HCT116 (cell line): Measurements from ENCODE around the gene SPHKAP. TPM values are rescaled to one million over a fixed set of nuclear protein-coding genes. Genes with fewer than 3 reads are reported as not detected.
A peak's percentile ranks its signal among the peaks of the same experiment; 100 is the strongest.

Experiments
- ATAC-seq: fragments of 200-7000 bp; cut with Tn5 transposase; 2 replicates; pipeline ENCODE4 v1.9.1; 2020; ENCODE audit warnings: mild to moderate bottlenecking, moderate library complexity
- Bru-seq: library from RNA; stranded (reverse); fragments of 400-500 nt; gene quantifications from one replicate; lab custom pipeline; 2021; lab: Mats Ljungman, UMichigan
- BruChase-seq, 2 experiments: library from RNA; stranded (reverse); fragments of 400-500 nt; gene quantifications; one replicate each; lab custom pipeline; 2021; lab: Mats Ljungman, UMichigan
- BruUV-seq: library from RNA; stranded (reverse); fragments of 400-500 nt; replicated peaks from 2 replicates; lab custom pipeline; 2021; lab: Mats Ljungman, UMichigan
- CTCF ChIA-PET: fragments of 300-600 bp; sonication (Branson Sonifier 250); formaldehyde crosslinking; loops from one replicate; lab custom pipeline; 2021; ENCODE audit warnings: antibody characterized with exemption; lab: Charles Lee
- POLR2A ChIA-PET: fragments of 300-600, 350-600 bp; sonication (Branson Sonifier 250); formaldehyde crosslinking; loops from one replicate; lab custom pipeline; 2021; ENCODE audit warnings: antibody characterized with exemption; lab: Charles Lee
- RAD21 ChIA-PET, 2 experiments: fragments of 300-600 bp; sonication (Branson Sonifier 250); formaldehyde crosslinking; loops; one replicate each; lab custom pipeline; 2023; ENCODE audit warnings: low total read pairs in 2 of 2; ENCODE audit not compliant: uncharacterized antibody in 2 of 2, unreplicated experiment in 2 of 2, low non-redundant PET in 1 of 2; lab: Charles Lee
- DNase-seq: peaks from one replicate; pipeline ENCODE4 v3.0.0-alpha.2; 2010; ENCODE audit warnings: low read depth, low spot score
- H2AFZ ChIP-seq: fragments of 200-600 bp; shearing (Covaris generic), sonication (generic); 2 replicates; pipeline ENCODE4 v1.6.1; 2017; ENCODE audit warnings: low read depth, mixed run types, mixed read lengths, antibody characterized with exemption, low read length; ENCODE audit not compliant: poor library complexity, severe bottlenecking
- H3K27ac ChIP-seq: 2 replicates; pipeline ENCODE4 v1.5.1; 2012; ENCODE audit warnings: low read depth, low read length
- H3K27me3 ChIP-seq: fragments of 200-600 bp; sonication (generic); 2 replicates; pipeline ENCODE4 v1.6.1; 2016; ENCODE audit warnings: mixed run types, low read length, mixed read lengths; ENCODE audit not compliant: insufficient read depth
- H3K36me3 ChIP-seq, 2 experiments: fragments of 200-500 bp in 1 of 2; fragments of 200-600 bp in 1 of 2; sonication (Bioruptor generic) in 1 of 2; sonication (generic) in 1 of 2; 2 replicates each; pipeline versions ENCODE4 v1.5.1 to v1.6.1; 2014 to 2016; ENCODE audit warnings: low read length in 2 of 2, inconsistent platforms in 1 of 2, mixed read lengths in 1 of 2, mixed run types in 1 of 2; ENCODE audit not compliant: insufficient read depth in 2 of 2, control insufficient read depth in 1 of 2
- H3K4me1 ChIP-seq, 2 experiments: fragments of 200-600 bp in 1 of 2; sonication (generic) in 1 of 2; 2 replicates each; pipeline versions ENCODE4 v1.5.1 to v1.6.1; 2012 to 2017; ENCODE audit warnings: low read length in 2 of 2, inconsistent platforms in 1 of 2, mild to moderate bottlenecking in 1 of 2, mixed read lengths in 1 of 2, mixed run types in 1 of 2, moderate library complexity in 1 of 2; ENCODE audit not compliant: insufficient read depth in 2 of 2, control insufficient read depth in 1 of 2
- H3K4me2 ChIP-seq: fragments of 200-600 bp; sonication (generic); 2 replicates; pipeline ENCODE4 v1.6.1; 2017; ENCODE audit warnings: mixed run types, low read length, mixed read lengths
- H3K4me3 ChIP-seq, 2 experiments: fragments of 200-600 bp in 1 of 2; sonication (generic) in 1 of 2; replicated peaks in 1 of 2; 2 replicates each; pipeline ENCODE4 v1.5.1; 2011 to 2016; ENCODE audit warnings: low read length in 2 of 2, control low read depth in 1 of 2, low read depth in 1 of 2, mild to moderate bottlenecking in 1 of 2, mixed read lengths in 1 of 2, mixed run types in 1 of 2
- H3K79me2 ChIP-seq: fragments of 200-600 bp; sonication (generic); 2 replicates; pipeline ENCODE4 v1.6.1; 2017; ENCODE audit warnings: mild to moderate bottlenecking, mixed run types, low read length, moderate library complexity, mixed read lengths; ENCODE audit not compliant: insufficient read depth
- H3K9ac ChIP-seq: fragments of 200-600 bp; sonication (generic); 2 replicates; pipeline ENCODE4 v1.6.1; 2016; ENCODE audit warnings: low read length, mixed read lengths
- H3K9me2 ChIP-seq: fragments of 200-600 bp; sonication (generic), shearing (Covaris generic); 2 replicates; pipeline ENCODE4 v1.6.1; 2017; ENCODE audit warnings: mixed run types, mild to moderate bottlenecking, moderate library complexity; ENCODE audit not compliant: insufficient read depth
- H3K9me3 ChIP-seq, 2 experiments: fragments of 200-500 bp in 1 of 2; fragments of 200-600 bp in 1 of 2; sonication (Bioruptor generic) in 1 of 2; sonication (generic) in 1 of 2; 2 replicates each; pipeline ENCODE4 v1.6.1; 2014 to 2017; ENCODE audit warnings: low read length in 2 of 2, mixed read lengths in 2 of 2, inconsistent platforms in 1 of 2, low read depth in 1 of 2, mild to moderate bottlenecking in 1 of 2, mixed run types in 1 of 2, moderate library complexity in 1 of 2; ENCODE audit not compliant: control insufficient read depth in 1 of 2, insufficient read depth in 1 of 2
- H4K20me1 ChIP-seq: fragments of 200-600 bp; sonication (generic), shearing (Covaris generic); 2 replicates; pipeline ENCODE4 v1.6.1; 2017; ENCODE audit warnings: mixed run types, mild to moderate bottlenecking, moderate library complexity; ENCODE audit not compliant: insufficient read depth
- ATF3 ChIP-seq: IDR thresholded peaks from 2 replicates; pipeline ENCODE4 v1.6.1; 2012
- CBX3 ChIP-seq: IDR thresholded peaks from 2 replicates; pipeline ENCODE4 v1.6.1; 2012; ENCODE audit warnings: low read depth
- CTCF ChIP-seq, 3 experiments: fragments of 200-600 bp in 1 of 3; sonication (generic) in 1 of 3; IDR thresholded peaks in 2 of 3; conservative IDR thresholded peaks in 1 of 3; 2 replicates each; pipeline ENCODE4 v1.5.1; 2012 to 2017; ENCODE audit warnings: low read depth in 2 of 3, low read length in 2 of 3, antibody characterized with exemption in 1 of 3, borderline replicate concordance in 1 of 3, control low read depth in 1 of 3, mild to moderate bottlenecking in 1 of 3, mixed read lengths in 1 of 3, mixed run types in 1 of 3, moderate library complexity in 1 of 3; ENCODE audit not compliant: insufficient read depth in 1 of 3
- EGR1 ChIP-seq: IDR thresholded peaks from 2 replicates; pipeline ENCODE4 v1.6.1; 2012; ENCODE audit warnings: low read depth
- EZH2 ChIP-seq: fragments of 200-600 bp; sonication (generic); IDR thresholded peaks from 2 replicates; pipeline ENCODE4 v1.6.1; 2017; ENCODE audit warnings: antibody characterized with exemption, mixed run types
- EZH2phosphoT487 ChIP-seq: fragments of 200-600 bp; IDR thresholded peaks from 2 replicates; pipeline ENCODE4 v1.6.1; 2018; ENCODE audit warnings: antibody characterized with exemption, borderline replicate concordance
- FOSL1 ChIP-seq: IDR thresholded peaks from 2 replicates; pipeline ENCODE4 v1.6.1; 2012; ENCODE audit warnings: low read depth
- JUND ChIP-seq: IDR thresholded peaks from 2 replicates; pipeline ENCODE4 v1.6.1; 2012
- MAX ChIP-seq: IDR thresholded peaks from 2 replicates; pipeline ENCODE4 v1.6.1; 2012
- POLR2A ChIP-seq: IDR thresholded peaks from 2 replicates; pipeline ENCODE4 v1.7.0; 2011; ENCODE audit warnings: borderline replicate concordance; ENCODE audit not compliant: insufficient read depth, insufficient read length; ENCODE audit errors: extremely low read depth
- POLR2AphosphoS5 ChIP-seq: IDR thresholded peaks from 2 replicates; pipeline ENCODE4 v1.6.1; 2011; ENCODE audit warnings: mild to moderate bottlenecking, low read depth, low read length, moderate library complexity
- REST ChIP-seq: IDR thresholded peaks from 2 replicates; pipeline ENCODE4 v1.6.1; 2012; ENCODE audit warnings: low read depth
- SIN3A ChIP-seq: IDR thresholded peaks from 2 replicates; pipeline ENCODE4 v1.6.1; 2012; ENCODE audit warnings: low read depth
- TCF7L2 ChIP-seq: IDR thresholded peaks from 2 replicates; pipeline ENCODE4 v1.7.0; 2011; ENCODE audit warnings: borderline replicate concordance, inconsistent platforms; ENCODE audit not compliant: insufficient read depth, insufficient read length; ENCODE audit errors: extremely low read depth
- YY1 ChIP-seq: IDR thresholded peaks from 2 replicates; pipeline ENCODE4 v1.6.1; 2011; ENCODE audit warnings: low read length, low read depth, moderate library complexity, mild to moderate bottlenecking; ENCODE audit not compliant: insufficient replicate concordance; ENCODE audit errors: extremely low read depth
- ZBTB33 ChIP-seq: IDR thresholded peaks from 2 replicates; pipeline ENCODE4 v1.6.1; 2011; ENCODE audit warnings: mild to moderate bottlenecking, low read length, moderate library complexity; ENCODE audit not compliant: insufficient replicate concordance; ENCODE audit errors: extremely low read depth
- ZNF274 ChIP-seq: fragments of 200-500 bp; sonication (Bioruptor generic); IDR thresholded peaks from 2 replicates; pipeline ENCODE4 v1.6.1; 2014; ENCODE audit warnings: mild to moderate bottlenecking, low read depth, low read length, inconsistent platforms
- intact Hi-C: fragments of 100-400 bp; cut with micrococcal nuclease; formaldehyde crosslinking; loops from 2 replicates; pipeline ENCODE4 v1.10.0; 2022
- long read RNA-seq: library from polyadenylated mRNA; unstranded; transcript quantifications from one replicate; pipeline ENCODE4 v2.0.0, GENCODE V29; 2021; ENCODE audit not compliant: unreplicated experiment
- polyA plus RNA-seq: library from polyadenylated mRNA; unstranded; fragments of >200 nt; gene quantifications from 2 replicates; pipeline ENCODE4 v1.2.1, GENCODE V29; 2012; ENCODE audit warnings: missing spikeins
- total RNA-seq: library from RNA; stranded (reverse); gene quantifications from one replicate; pipeline ENCODE4 v1.2.1, GENCODE V29; 2021; ENCODE audit not compliant: unreplicated experiment

The SPHKAP gene
- total RNA-seq (not detected), Bru-seq, nascent RNA (percentile 3 among the genes with signal in this experiment), BruChase-seq, experiment 1, labeled RNA remaining after a 6-hour chase (percentile 0 among the genes with signal in this experiment), BruChase-seq, experiment 2, labeled RNA remaining after a 2-hour chase (not detected)
- not detected in 2 replicates for polyA plus RNA-seq
- long read RNA-seq: 0 reads

GRCh38 chr2:228181098-228182019 lies at the start of gene SPHKAP:
SPHKAP (minus strand) TSS chr2:228181687; CDS start chr2:228181598, 89 bp downstream.
- Histone ChIP-seq H3K9ac (no peak within 1 kb of the TSS), H3K27me3 (no peaks in the 10 kb centered on the region), H2AFZ (no peak within 1 kb of the TSS), H3K4me3 (no peak within 1 kb of the TSS), H3K27ac (no peak within 1 kb of the TSS), H3K79me2 (no peaks in the 10 kb centered on the region), H3K36me3 (no peaks in the 10 kb centered on the region), H3K4me2 (no peak within 1 kb of the TSS), H3K9me3 (no peaks in the 10 kb centered on the region), H4K20me1 (no peaks in the 10 kb centered on the region), H3K4me1 (no peaks in the 10 kb centered on the region), H3K9me2 (no peaks in the 10 kb centered on the region)
- CTCF ChIA-PET: no interaction called here
- BruUV-seq: no TSS peak
- POLR2A ChIA-PET: no interaction called here
- RAD21 ChIA-PET: no interaction called here
- intact Hi-C loops: no loop called here
- DNase-seq (no peak), ATAC-seq (no peak)
- TF ChIP-seq YY1 (no peak), MAX (no peak), EGR1 (no peak), CBX3 (no peak), CTCF (IDR thresholded peaks at IDR 0.05 in 2 of 3, conservative IDR thresholded peaks at IDR 0.05 in 1 of 3; ENCODE audit: borderline replicate concordance in 1 of 3, insufficient read depth in 1 of 3, low read depth in 2 of 3, low read length in 2 of 3) (no peak), EZH2 (no peak), ZNF274 (no peak), FOSL1 (no peak), JUND (no peak), SIN3A (no peak), REST (no peak), TCF7L2 (no peak), EZH2phosphoT487 (no peak), POLR2AphosphoS5 (no peak), ATF3 (no peak), POLR2A (no peak), ZBTB33 (no peak)
